Trophoblast cell (in vitro differentiated cells and primary cell): ENCODE data around the gene CD44.

Experiments
- DNase-seq, 2 donors: peaks; one replicate each; pipeline ENCODE4 v3.0.0-alpha.2; 2016
- H2AFZ ChIP-seq: 2 replicates; pipeline ENCODE4 v1.6.1; 2013; ENCODE audit warnings: low read length, moderate library complexity, mild to moderate bottlenecking; ENCODE audit not compliant: insufficient read depth, poor library complexity
- H2AK5ac ChIP-seq: 2 replicates; pipeline ENCODE4 v1.6.1; 2013; ENCODE audit warnings: mild to moderate bottlenecking, low read length
- H2BK120ac ChIP-seq: 2 replicates; pipeline ENCODE4 v1.6.1; 2013; ENCODE audit warnings: low read length, mild to moderate bottlenecking, moderate library complexity; ENCODE audit not compliant: insufficient read depth, poor library complexity
- H2BK12ac ChIP-seq: 2 replicates; pipeline ENCODE4 v1.6.1; 2013; ENCODE audit warnings: mild to moderate bottlenecking, low read length, moderate library complexity
- H2BK5ac ChIP-seq: 2 replicates; pipeline ENCODE4 v1.6.1; 2013; ENCODE audit warnings: low read length, low read depth, moderate library complexity, mild to moderate bottlenecking; ENCODE audit not compliant: poor library complexity
- H3K14ac ChIP-seq: 2 replicates; pipeline ENCODE4 v1.6.1; 2013; ENCODE audit warnings: mild to moderate bottlenecking, low read length
- H3K18ac ChIP-seq: 2 replicates; pipeline ENCODE4 v1.6.1; 2013; ENCODE audit warnings: mild to moderate bottlenecking, low read length
- H3K23ac ChIP-seq: 2 replicates; pipeline ENCODE4 v1.6.1; 2013; ENCODE audit warnings: low read length
- H3K27ac ChIP-seq: 2 replicates; pipeline ENCODE4 v1.5.1; 2013; ENCODE audit warnings: low read depth, mild to moderate bottlenecking, inconsistent platforms, low read length, moderate library complexity
- H3K27me3 ChIP-seq: 2 replicates; pipeline ENCODE4 v1.6.1; 2013; ENCODE audit warnings: inconsistent platforms, mild to moderate bottlenecking, low read length, moderate library complexity; ENCODE audit not compliant: insufficient read depth
- H3K36me3 ChIP-seq, 2 experiments: 1 replicate in 1 of 2; 2 replicates in 1 of 2; pipeline ENCODE4 v1.6.1; 2013; ENCODE audit warnings: low read length in 2 of 2, mild to moderate bottlenecking in 2 of 2, moderate library complexity in 1 of 2; ENCODE audit not compliant: insufficient read depth in 2 of 2, control insufficient read depth in 1 of 2
- H3K4ac ChIP-seq: 2 replicates; pipeline ENCODE4 v1.6.1; 2013; ENCODE audit warnings: low read depth, mild to moderate bottlenecking, low read length, moderate library complexity
- H3K4me1 ChIP-seq, 2 experiments: 1 replicate in 1 of 2; 2 replicates in 1 of 2; pipeline ENCODE4 v1.6.1; 2013; ENCODE audit warnings: low read length in 2 of 2, mild to moderate bottlenecking in 2 of 2, moderate library complexity in 1 of 2; ENCODE audit not compliant: insufficient read depth in 2 of 2, control insufficient read depth in 1 of 2
- H3K4me2 ChIP-seq: 2 replicates; pipeline ENCODE4 v1.6.1; 2013; ENCODE audit warnings: inconsistent platforms, mild to moderate bottlenecking, low read length, moderate library complexity
- H3K4me3 ChIP-seq: 2 replicates; pipeline ENCODE4 v1.5.1; 2013; ENCODE audit warnings: mild to moderate bottlenecking, low read depth, low read length, inconsistent platforms
- H3K79me1 ChIP-seq: one replicate; pipeline ENCODE4 v1.6.1; 2013; ENCODE audit warnings: low read length
- H3K79me2 ChIP-seq: 2 replicates; pipeline ENCODE4 v1.6.1; 2013; ENCODE audit warnings: low read length, mild to moderate bottlenecking; ENCODE audit not compliant: control insufficient read depth, insufficient read depth, poor library complexity
- H3K9ac ChIP-seq: 2 replicates; pipeline ENCODE4 v1.6.1; 2013; ENCODE audit warnings: mild to moderate bottlenecking, low read length
- H3K9me3 ChIP-seq: 2 replicates; pipeline ENCODE4 v1.6.1; 2013; ENCODE audit warnings: low read depth, mild to moderate bottlenecking, control low read depth, inconsistent platforms, low read length; ENCODE audit not compliant: insufficient read depth
- H4K12ac ChIP-seq: 2 replicates; pipeline ENCODE4 v1.6.1; 2013; ENCODE audit warnings: low read depth, mild to moderate bottlenecking, low read length, moderate library complexity
- H4K8ac ChIP-seq: 2 replicates; pipeline ENCODE4 v1.6.1; 2013; ENCODE audit warnings: low read depth, mild to moderate bottlenecking, low read length, moderate library complexity
- H4K91ac ChIP-seq: one replicate; pipeline ENCODE4 v1.6.1; 2013; ENCODE audit warnings: low read depth, mild to moderate bottlenecking, low read length, moderate library complexity
- WGBS: extraction: QIAGEN DNeasy Blood & Tissue Kit; methylation state at CpG from one replicate; pipeline ENCODE4 v1.1.7; 2013; ENCODE audit warnings: missing lambda C conversion rate; ENCODE audit not compliant: insufficient read length, insufficient coverage; ENCODE audit errors: extremely low coverage; 5-methylcytosine and 5-hydroxymethylcytosine counted together

The CD44 gene

DNA sequence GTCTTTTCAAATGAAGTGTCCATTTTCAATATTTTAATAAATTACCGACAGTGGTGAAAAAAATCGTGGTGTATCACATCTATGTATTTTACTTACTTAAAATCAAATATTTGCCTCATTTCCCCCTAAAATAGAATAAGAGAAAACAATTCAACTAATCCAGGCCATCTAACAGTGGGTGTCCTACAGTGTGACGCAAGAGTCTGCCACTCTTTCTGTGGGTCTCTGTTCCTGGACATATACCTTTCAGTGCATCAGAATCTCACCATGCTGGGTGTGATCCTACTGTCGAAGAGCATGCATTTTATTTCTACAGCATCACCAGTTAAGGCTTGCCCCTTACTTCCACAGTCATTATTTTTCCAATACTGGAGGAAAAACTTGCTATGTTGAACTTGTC lies 111.2 kb downstream of the CD44 start:
- no peaks in the 10 kb centered on the region for H3K36me3 ChIP-seq
- no peaks in the 10 kb centered on the region for H3K79me1 ChIP-seq
- no peak overlapping the region for H3K14ac ChIP-seq
- H3K4ac ChIP-seq, result no peak overlapping the region
- DNase-seq, result no peak
- peaks cover 0 to 3% of the 10 kb centered on the region in 2 experiments for H3K4me1 ChIP-seq
- no peak overlapping the region for H2AK5ac ChIP-seq
- H3K4me2 ChIP-seq, result no peak overlapping the region
- no peak overlapping the region for H2AFZ ChIP-seq
- no peak overlapping the region for H3K18ac ChIP-seq
- no peak overlapping the region for H4K8ac ChIP-seq
- no peak overlapping the region for H3K27ac ChIP-seq
- no peak overlapping the region for H2BK120ac ChIP-seq
- no peaks in the 10 kb centered on the region for H3K79me2 ChIP-seq
- no peak overlapping the region for H3K23ac ChIP-seq
- H4K12ac ChIP-seq, result no peak overlapping the region
- no peak overlapping the region for H3K9ac ChIP-seq
- H2BK5ac ChIP-seq, result no peak overlapping the region
- H2BK12ac ChIP-seq, result no peak overlapping the region
- no peaks in the 10 kb centered on the region for H3K27me3 ChIP-seq
- H4K91ac ChIP-seq, result no peak overlapping the region
- H3K4me3 ChIP-seq, result no peak overlapping the region
- peaks cover 2% of the 10 kb centered on the region for H3K9me3 ChIP-seq
- WGBS, result no CpG with 5 or more reads among the region's 4 CpGs

GRCh38 chr11:35250621-35251020 lies 111.7 kb downstream of the CD44 start:
- Histone ChIP-seq H3K27ac (no peak overlapping the region), H3K4me1 (peaks cover 0 to 3% of the 10 kb centered on the region in 2 experiments), H3K9me3 (peaks cover 2% of the 10 kb centered on the region), H3K4me3 (no peak overlapping the region), H3K79me2 (no peaks in the 10 kb centered on the region), H4K91ac (no peak overlapping the region), H2AFZ (no peak overlapping the region), H3K79me1 (no peaks in the 10 kb centered on the region), H3K27me3 (no peaks in the 10 kb centered on the region), H2BK120ac (no peak overlapping the region), H3K36me3 (no peaks in the 10 kb centered on the region), H3K9ac (no peak overlapping the region), H3K23ac (no peak overlapping the region), H4K8ac (no peak overlapping the region), H4K12ac (no peak overlapping the region), H2BK5ac (no peak overlapping the region), H3K4me2 (no peak overlapping the region), H2AK5ac (no peak overlapping the region), H2BK12ac (no peak overlapping the region), H3K14ac (no peak overlapping the region), H3K4ac (no peak overlapping the region), H3K18ac (no peak overlapping the region)
- no peak for DNase-seq

- Histone ChIP-seq H3K18ac (no peak overlapping the region), H2AK5ac (no peak overlapping the region), H3K14ac (no peak overlapping the region), H2BK5ac (no peak overlapping the region), H3K27me3 (no peaks in the 10 kb centered on the region), H4K8ac (no peak overlapping the region), H2AFZ (no peak overlapping the region), H3K4me2 (no peak overlapping the region), H3K23ac (no peak overlapping the region), H3K79me1 (no peaks in the 10 kb centered on the region), H3K79me2 (no peaks in the 10 kb centered on the region), H2BK120ac (no peak overlapping the region), H3K4ac (no peak overlapping the region), H3K9ac (no peak overlapping the region), H2BK12ac (no peak overlapping the region), H3K4me1 (no peaks in the 10 kb centered on the region), H3K27ac (no peak overlapping the region), H4K91ac (no peak overlapping the region), H4K12ac (no peak overlapping the region), H3K4me3 (no peak overlapping the region), H3K9me3 (peaks cover 2% of the 10 kb centered on the region), H3K36me3 (no peaks in the 10 kb centered on the region)
- DNase-seq, result no peak
These were observed 114.3 kb downstream of the CD44 start for GRCh38 chr11:35253237-35253636.

DNA sequence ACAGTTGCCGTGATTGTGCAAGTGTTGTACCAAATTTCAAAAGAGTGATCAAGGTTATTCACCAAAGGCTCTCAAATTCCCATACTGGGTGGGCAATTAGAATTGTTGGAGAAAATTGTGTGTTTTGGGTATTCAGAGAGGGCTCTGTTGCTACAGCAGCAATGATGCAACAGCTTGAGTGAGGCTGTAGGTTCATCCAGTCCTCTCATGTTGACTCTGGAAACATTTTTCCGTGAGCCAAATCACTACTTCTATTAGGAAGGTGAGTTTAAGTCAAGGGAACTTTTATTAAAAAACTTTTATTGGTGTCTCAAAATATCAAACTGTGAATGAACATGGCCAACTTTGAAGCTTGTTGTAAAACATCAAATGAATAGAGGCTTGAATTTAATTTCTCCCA lies 116.5 kb downstream of the CD44 start:
- Histone ChIP-seq H3K36me3 (no peaks in the 10 kb centered on the region), H3K79me2 (no peaks in the 10 kb centered on the region), H2AK5ac (no peak overlapping the region), H4K8ac (no peak overlapping the region), H3K79me1 (no peaks in the 10 kb centered on the region), H3K14ac (no peak overlapping the region), H3K9ac (no peak overlapping the region), H3K9me3 (no peaks in the 10 kb centered on the region), H4K91ac (no peak overlapping the region), H3K4me2 (no peak overlapping the region), H2BK5ac (no peak overlapping the region), H3K18ac (no peak overlapping the region), H3K4me1 (no peaks in the 10 kb centered on the region), H3K23ac (no peak overlapping the region), H3K27me3 (no peaks in the 10 kb centered on the region), H2BK120ac (no peak overlapping the region), H3K4ac (no peak overlapping the region), H2AFZ (no peak overlapping the region), H3K4me3 (no peak overlapping the region), H4K12ac (no peak overlapping the region), H3K27ac (no peak overlapping the region), H2BK12ac (no peak overlapping the region)
- DNase-seq, result no peak
- no CpG with 5 or more reads among the region's 2 CpGs for WGBS

GRCh38 chr11:35256296-35256695 lies 117.3 kb downstream of the CD44 start:
- no peak overlapping the region for H2BK120ac ChIP-seq
- H3K4me3 ChIP-seq, result no peak overlapping the region
- no peak overlapping the region for H4K91ac ChIP-seq
- no peak for DNase-seq
- H3K36me3 ChIP-seq, result no peaks in the 10 kb centered on the region
- H2BK12ac ChIP-seq, result no peak overlapping the region
- no peak overlapping the region for H4K12ac ChIP-seq
- H3K9ac ChIP-seq, result no peak overlapping the region
- no peak overlapping the region for H2BK5ac ChIP-seq
- H3K18ac ChIP-seq, result no peak overlapping the region
- H3K9me3 ChIP-seq, result no peaks in the 10 kb centered on the region
- H3K79me2 ChIP-seq, result no peaks in the 10 kb centered on the region
- H3K27ac ChIP-seq, result no peak overlapping the region
- no peak overlapping the region for H3K4me2 ChIP-seq
- H2AFZ ChIP-seq, result no peak overlapping the region
- H3K79me1 ChIP-seq, result no peaks in the 10 kb centered on the region
- H4K8ac ChIP-seq, result no peak overlapping the region
- H3K4me1 ChIP-seq, result no peaks in the 10 kb centered on the region
- no peak overlapping the region for H3K23ac ChIP-seq
- H3K4ac ChIP-seq, result no peak overlapping the region
- H3K14ac ChIP-seq, result no peak overlapping the region
- H2AK5ac ChIP-seq, result no peak overlapping the region
- no peaks in the 10 kb centered on the region for H3K27me3 ChIP-seq
